GM18502 (cell line): ENCODE data around the gene PRR33.

Experiments
- ATAC-seq: cut with Tn5 transposase; IDR thresholded peaks from one replicate; pipeline ENCODE4 v1.9.1; 2021; ENCODE audit warnings: mild to moderate bottlenecking; ENCODE audit not compliant: unreplicated experiment, poor library complexity

Gene PRR33

GRCh38 chr11:1839924-1840779 is 51.5 kb downstream of the PRR33 start:
- peak; percentile 45 for ATAC-seq

GRCh38 chr11:1839204-1839923 is 52.3 kb downstream of the PRR33 start:
- ATAC-seq, result no peak

- no peak for ATAC-seq
Measured at GRCh38 chr11:1838426-1839144, 53.1 kb downstream of the PRR33 start, which contains the start of gene TNNI2. TSS of gene TNNI2 (plus strand) at chr11:1838981. CDS start at chr11:1839697, 716 bp downstream.
